Nephron progenitor cell (in vitro differentiated cells): ENCODE measurements around the gene YPEL5.
A peak's percentile ranks its signal among the peaks of the same experiment; 100 is the strongest.

ENCODE experiments used
- DNase-seq: peaks from one replicate; pipeline ENCODE4 v3.0.0; 2021
- H3K27ac Mint-ChIP-seq: 2 replicates; pipeline ENCODE4 v1.8.0; 2021; ENCODE audit warnings: mild to moderate bottlenecking, moderate library complexity, mixed read lengths
- H3K27me3 Mint-ChIP-seq: 2 replicates; pipeline ENCODE4 v1.8.0; 2021; ENCODE audit warnings: mild to moderate bottlenecking, low read depth, mixed read lengths; ENCODE audit not compliant: poor library complexity
- H3K36me3 Mint-ChIP-seq: 2 replicates; pipeline ENCODE4 v1.8.0; 2021; ENCODE audit warnings: low read depth, mixed read lengths
- H3K4me1 Mint-ChIP-seq: 2 replicates; pipeline ENCODE4 v1.8.0; 2021; ENCODE audit warnings: mixed read lengths
- H3K4me3 Mint-ChIP-seq: 2 replicates; pipeline ENCODE4 v1.8.0; 2021; ENCODE audit warnings: mild to moderate bottlenecking, moderate library complexity, mixed read lengths
- H3K9me3 Mint-ChIP-seq: 2 replicates; pipeline ENCODE4 v1.8.0; 2021; ENCODE audit warnings: mild to moderate bottlenecking, moderate library complexity, mixed read lengths
- TF ChIP-seq, protein P1 (sequence below): fragments of 200-600 bp; sonication (generic); IDR thresholded peaks from 2 replicates; pipeline ENCODE4 v1.5.0; 2021; ENCODE audit warnings: antibody characterized with exemption

The YPEL5 gene

GRCh38 chr2:30185178-30185577, 38.4 kb downstream of the YPEL5 start:
- Mint-ChIP-seq H3K4me1 (no peaks in the 10 kb centered on the region), H3K27me3 (peaks cover 3% of the 10 kb centered on the region), H3K27ac (no peak overlapping the region), H3K4me3 (no peak overlapping the region), H3K9me3 (no peaks in the 10 kb centered on the region), H3K36me3 (no peaks in the 10 kb centered on the region)
- TF ChIP-seq, protein P1, sequence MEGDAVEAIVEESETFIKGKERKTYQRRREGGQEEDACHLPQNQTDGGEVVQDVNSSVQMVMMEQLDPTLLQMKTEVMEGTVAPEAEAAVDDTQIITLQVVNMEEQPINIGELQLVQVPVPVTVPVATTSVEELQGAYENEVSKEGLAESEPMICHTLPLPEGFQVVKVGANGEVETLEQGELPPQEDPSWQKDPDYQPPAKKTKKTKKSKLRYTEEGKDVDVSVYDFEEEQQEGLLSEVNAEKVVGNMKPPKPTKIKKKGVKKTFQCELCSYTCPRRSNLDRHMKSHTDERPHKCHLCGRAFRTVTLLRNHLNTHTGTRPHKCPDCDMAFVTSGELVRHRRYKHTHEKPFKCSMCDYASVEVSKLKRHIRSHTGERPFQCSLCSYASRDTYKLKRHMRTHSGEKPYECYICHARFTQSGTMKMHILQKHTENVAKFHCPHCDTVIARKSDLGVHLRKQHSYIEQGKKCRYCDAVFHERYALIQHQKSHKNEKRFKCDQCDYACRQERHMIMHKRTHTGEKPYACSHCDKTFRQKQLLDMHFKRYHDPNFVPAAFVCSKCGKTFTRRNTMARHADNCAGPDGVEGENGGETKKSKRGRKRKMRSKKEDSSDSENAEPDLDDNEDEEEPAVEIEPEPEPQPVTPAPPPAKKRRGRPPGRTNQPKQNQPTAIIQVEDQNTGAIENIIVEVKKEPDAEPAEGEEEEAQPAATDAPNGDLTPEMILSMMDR: no peak
- DNase-seq: no peak

DNA sequence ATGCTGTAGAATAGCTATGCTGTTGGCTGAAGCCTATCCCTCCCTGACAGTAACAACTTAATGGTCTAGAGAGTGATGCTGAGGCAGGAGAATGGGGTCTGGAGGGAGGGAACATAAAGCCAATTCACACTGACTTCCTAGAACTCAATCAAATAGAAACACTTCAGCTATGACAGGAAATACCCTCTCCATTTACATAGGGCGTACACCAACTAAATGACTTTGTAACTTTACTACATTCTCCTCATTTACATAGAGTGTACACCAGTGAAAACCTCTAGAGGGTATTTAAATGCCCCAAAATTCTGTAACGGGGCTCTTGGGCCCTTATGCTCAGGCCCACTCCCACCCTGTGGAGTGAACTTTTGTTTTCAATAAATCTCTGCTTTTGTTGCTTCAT, 41.5 kb downstream of the YPEL5 start:
- Mint-ChIP-seq H3K9me3 (peaks cover 5% of the 10 kb centered on the region), H3K27ac (no peak overlapping the region), H3K36me3 (no peaks in the 10 kb centered on the region), H3K27me3 (no peaks in the 10 kb centered on the region), H3K4me1 (peaks cover 10% of the 10 kb centered on the region), H3K4me3 (no peak overlapping the region)
- no peak for DNase-seq
- TF ChIP-seq, protein P1: no peak

GRCh38 chr2:30190637-30191036, 43.8 kb downstream of the YPEL5 start:
- TF ChIP-seq, protein P1: no peak
- no peak overlapping the region for H3K27ac Mint-ChIP-seq
- H3K27me3 Mint-ChIP-seq: no peaks in the 10 kb centered on the region
- H3K36me3 Mint-ChIP-seq: no peaks in the 10 kb centered on the region
- DNase-seq: no peak
- H3K4me3 Mint-ChIP-seq: no peak overlapping the region
- peaks cover 20% of the 10 kb centered on the region for H3K4me1 Mint-ChIP-seq
- peaks cover 5% of the 10 kb centered on the region for H3K9me3 Mint-ChIP-seq

DNA sequence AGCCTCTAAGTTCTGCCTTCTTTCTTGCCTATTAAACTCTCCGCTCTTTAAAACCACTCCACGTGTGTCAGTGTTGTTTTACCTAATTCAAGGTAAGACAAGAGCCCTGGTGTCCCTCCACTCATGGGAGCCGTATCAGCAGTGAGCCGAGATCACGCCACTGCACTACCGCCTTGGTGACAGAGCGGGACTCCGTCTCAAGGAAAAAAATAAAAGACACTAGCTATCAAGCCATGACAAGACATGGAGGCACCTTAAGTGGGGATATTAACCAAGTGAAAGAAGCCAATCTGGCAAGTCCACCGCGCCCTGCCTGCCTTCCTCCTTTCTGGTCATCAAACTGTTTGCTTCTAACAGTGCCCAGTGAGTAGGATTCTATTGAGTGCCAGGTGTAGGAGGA, 44.3 kb downstream of the YPEL5 start:
- DNase-seq: no peak
- no peaks in the 10 kb centered on the region for H3K36me3 Mint-ChIP-seq
- H3K4me1 Mint-ChIP-seq: peaks cover 20% of the 10 kb centered on the region
- H3K9me3 Mint-ChIP-seq: peaks cover 5% of the 10 kb centered on the region
- H3K4me3 Mint-ChIP-seq: no peak overlapping the region
- peak overlapping the region; percentile 84 for H3K27ac Mint-ChIP-seq
- H3K27me3 Mint-ChIP-seq: no peaks in the 10 kb centered on the region
- TF ChIP-seq, protein P1: no peak

GRCh38 chr2:30191819-30192271, 45.0 kb downstream of the YPEL5 start:
- peaks cover 20% of the 10 kb centered on the region for H3K4me1 Mint-ChIP-seq
- peaks cover 5% of the 10 kb centered on the region for H3K9me3 Mint-ChIP-seq
- peaks cover 3% of the 10 kb centered on the region for H3K27me3 Mint-ChIP-seq
- TF ChIP-seq, protein P1: no peak
- DNase-seq: no peak
- H3K27ac Mint-ChIP-seq: no peak overlapping the region
- no peak overlapping the region for H3K4me3 Mint-ChIP-seq
- no peaks in the 10 kb centered on the region for H3K36me3 Mint-ChIP-seq

DNA sequence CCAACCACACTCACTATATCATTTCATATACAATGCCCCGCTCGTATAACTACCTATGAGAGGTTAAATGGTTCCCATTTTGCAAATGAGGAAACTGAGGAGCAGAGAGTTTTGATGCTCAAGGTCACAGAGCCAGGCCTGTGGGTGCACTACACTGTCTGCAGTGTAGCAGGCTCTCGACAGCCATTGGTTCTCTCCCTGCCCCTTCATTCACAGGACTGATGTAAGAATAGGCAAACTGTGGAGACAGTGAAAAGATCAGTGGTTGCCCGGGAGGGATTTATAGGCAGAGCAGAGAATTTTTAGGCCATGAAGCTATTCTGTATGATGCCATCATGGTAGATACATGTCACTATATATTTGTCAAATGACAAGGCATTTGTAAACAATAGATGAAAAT, 45.5 kb downstream of the YPEL5 start:
- Mint-ChIP-seq H3K4me1 (peaks cover 20% of the 10 kb centered on the region), H3K27me3 (peaks cover 8% of the 10 kb centered on the region), H3K4me3 (no peak overlapping the region), H3K36me3 (no peaks in the 10 kb centered on the region), H3K9me3 (peaks cover 5% of the 10 kb centered on the region), H3K27ac (no peak overlapping the region)
- no peak for DNase-seq
- TF ChIP-seq, protein P1: no peak
